K562 (cell line): ENCODE results near the gene NUPR1. TPM values are rescaled to one million over a fixed set of nuclear protein-coding genes. Genes with fewer than 3 reads are reported as not detected.

Source experiments
- CHD7 ChIP-seq: fragments of 200-600 bp; sonication (generic); IDR thresholded peaks from one replicate; pipeline ENCODE4 v1.6.1; 2012; ENCODE audit warnings: mild to moderate bottlenecking, low read depth, low read length, inconsistent platforms
- FOXK2 ChIP-seq, 2 experiments: fragments of 450-650 bp; IDR thresholded peaks in 1 of 2; conservative IDR thresholded peaks in 1 of 2; 2 replicates each; pipeline ENCODE4 v1.6.1; 2016; ENCODE audit warnings: low read depth in 2 of 2, mild to moderate bottlenecking in 1 of 2
- HMGN3 ChIP-seq: IDR thresholded peaks from 2 replicates; pipeline ENCODE4 v1.6.1; 2011; ENCODE audit warnings: borderline replicate concordance, low read depth, mild to moderate bottlenecking, mixed read lengths, low read length; ENCODE audit not compliant: insufficient read length; ENCODE audit errors: extremely low read depth
- LCOR ChIP-seq: sonication (generic); formaldehyde crosslinking; IDR thresholded peaks from 2 replicates; pipeline ENCODE4 v1.8.0; 2022; ENCODE audit warnings: mild to moderate bottlenecking, missing genetic modification reagents
- MAX ChIP-seq: sonication (generic); formaldehyde crosslinking; IDR thresholded peaks from 2 replicates; pipeline ENCODE4 v1.9.0; 2022; ENCODE audit warnings: mild to moderate bottlenecking, missing genetic modification reagents
- NFXL1 ChIP-seq: fragments of 450-650 bp; formaldehyde crosslinking; IDR thresholded peaks from 2 replicates; pipeline ENCODE4 v1.4.0; 2021; ENCODE audit warnings: mild to moderate bottlenecking
- RBFOX2 ChIP-seq: fragments of 200-400 bp; formaldehyde crosslinking; IDR thresholded peaks from 2 replicates; pipeline ENCODE4 v1.6.1; 2017; ENCODE audit warnings: low read depth, mild to moderate bottlenecking, low read length, moderate library complexity
- RFX7 ChIP-seq: fragments of 250-450 bp; sonication (Bioruptor Pico); IDR thresholded peaks from 2 replicates; pipeline ENCODE4 v1.5.1; 2021; ENCODE audit warnings: mild to moderate bottlenecking
- SRF ChIP-seq, 2 experiments: fragments of 250-450, 450-650 bp in 1 of 2; sonication (Bioruptor Pico) in 1 of 2; sonication (generic) in 1 of 2; formaldehyde crosslinking; IDR thresholded peaks; 2 replicates each; pipeline versions ENCODE4 v1.5.0 to v1.5.1; 2020 to 2022; ENCODE audit warnings: mild to moderate bottlenecking in 1 of 2, missing genetic modification reagents in 1 of 2
- ZNF518B ChIP-seq: fragments of 250-450 bp; sonication (Bioruptor Pico); IDR thresholded peaks from 2 replicates; pipeline ENCODE4 v1.5.0; 2021; ENCODE audit warnings: mild to moderate bottlenecking, moderate library complexity
- ZNF780A ChIP-seq: fragments of 250-450 bp; sonication (Bioruptor Pico); IDR thresholded peaks from 2 replicates; pipeline ENCODE4 v1.5.0; 2021; ENCODE audit warnings: mild to moderate bottlenecking
- polyA plus RNA-seq, 8 experiments: library from polyadenylated mRNA; depleted of rRNA in 4 of 8; stranded (reverse) in 5 of 8; unstranded in 3 of 8; fragments of >200 nt; fragmentation: Nextera tagmentation in 2 of 8; fragmentation: Illumina TruSeq in 1 of 8; extraction: Ambion mirVana in 2 of 8; extraction: Trizol in 1 of 8; gene quantifications; 2 replicates each; pipeline versions ENCODE4 v1.2.1 to v1.2.3, GENCODE V29; 2011 to 2014; ENCODE audit warnings: inconsistent platforms in 1 of 8, missing spikeins in 1 of 8
- total RNA-seq, 7 experiments: library from RNA; depleted of rRNA in 6 of 7; stranded (reverse); fragments of >200 nt in 6 of 7; fragmentation: Illumina TruSeq in 2 of 7; extraction: Trizol in 2 of 7; gene quantifications; 2 replicates each; pipeline versions ENCODE4 v1.2.1 to v1.2.3, GENCODE V29; 2011 to 2021; ENCODE audit warnings: low replicate concordance in 1 of 7

The NUPR1 gene
- total and polyA plus RNA-seq, 9 of the 15 experiments (the other 6 are each of a cell fraction or from before 2014, with no cell fraction given): 0.07 to 1.5 (median 0.27) TPM

GRCh38 chr16:28491970-28492474 lies 46.8 kb downstream of the NUPR1 start, which contains the start of gene CLN3 (continued):
- TF ChIP-seq HMGN3 (no peak), CHD7 (no peak), ZNF780A (CRISPR knock-in tag) (no peak), NFXL1 (CRISPR knock-in tag) (no peak), MAX (CRISPR knock-in tag) (peak; percentile 97), LCOR (CRISPR knock-in tag) (0 out of 2 replicates have a peak, but pooled peaks have one; percentile 62), ZNF518B (CRISPR knock-in tag) (no peak), SRF (CRISPR knock-in tag; IDR thresholded peaks at IDR 0.05) (no peak; a peak in 2 of 4 replicates), FOXK2 (conservative IDR thresholded peaks at IDR 0.05 in 1 of 2, IDR thresholded peaks at IDR 0.05 in 1 of 2; ENCODE audit: low read depth in 2 of 2) (peak; percentile 88 to 93), RBFOX2 (peak; percentile 64), RFX7 (CRISPR knock-in tag) (no peak)
